ENCODE results near the gene SLFNL1.

The SLFNL1 gene

DNA sequence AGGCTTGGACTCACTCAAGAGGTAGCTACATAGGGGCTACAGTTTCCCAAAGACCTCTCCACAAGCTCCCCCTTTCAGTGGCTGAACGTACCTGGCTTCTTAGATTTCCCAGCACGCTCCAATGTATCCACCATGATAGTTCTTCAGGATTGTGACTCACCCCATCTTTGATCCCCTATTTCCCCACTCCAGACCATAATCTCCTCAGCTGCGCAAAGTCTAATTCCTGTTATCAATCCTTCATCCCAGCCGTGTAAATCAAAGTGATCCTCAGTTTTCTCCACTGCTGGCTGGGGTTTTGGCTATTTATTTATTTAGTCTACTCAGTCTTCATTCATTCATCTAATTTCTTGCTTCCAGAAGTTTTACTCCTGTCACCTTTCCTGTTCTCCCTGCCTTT, 55.1 kb downstream of the SLFNL1 start:
- in situ Hi-C loops (cut with MboI; ENCODE audit: low sequenced_read_pairs): no loop called here

Measured in HL-60/S4 treated with phorbol 12-myristate 13-acetate at 8.2 ng/mL for 4 days and 3 days (cell line).